ENCODE results near the gene QPCT. TPM values are rescaled to one million over a fixed set of nuclear protein-coding genes. Genes with fewer than 3 reads are reported as not detected.

The QPCT gene
- total and polyA plus RNA-seq, 2 of the 4 experiments (the other 2 are of a cell fraction) = 1.9 to 2.2 TPM

- TF ChIP-seq SMC3 (IDR thresholded peaks at IDR 0.05; ENCODE audit: low read depth, low read length) = no peak
Observed at GRCh38 chr2:37396890-37397565, 52.6 kb downstream of the QPCT start (continued).

GRCh38 chr2:37398990-37399389 is 54.6 kb downstream of the QPCT start:
- no peak overlapping the region for H3K14ac ChIP-seq (replicated peaks; ENCODE audit: low read depth, low read length)

More at GRCh38 chr2:37398990-37399389, 54.6 kb downstream of the QPCT start:
- dilution Hi-C loops (cut with HindIII; ENCODE audit: low sequenced_read_pairs, unreplicated experiment) = no loop called here
- no peak overlapping the region for H2BK20ac ChIP-seq (ENCODE audit: low read depth, low read length)
- no peak overlapping the region for H4K8ac ChIP-seq (ENCODE audit: low read depth in 2 of 2, low read length in 2 of 2)
- H4K5ac ChIP-seq (ENCODE audit: low read depth, low read length) = no peak overlapping the region
- no peak overlapping the region for H3K56ac ChIP-seq (ENCODE audit: extremely low read depth, insufficient read depth, low read length)
- WGBS, 2 experiments (ENCODE audit: extremely low coverage in 2 of 2, insufficient read length in 1 of 2) = no CpG with 5 or more reads among the region's 1 CpG
- H2BK15ac ChIP-seq (ENCODE audit: low read depth, low read length) = no peak overlapping the region
- H3K4me3 ChIP-seq (ENCODE audit: insufficient read depth, low read depth, low read length) = no peak overlapping the region
- TF ChIP-seq MAFK (IDR thresholded peaks at IDR 0.05; ENCODE audit: low read depth, low read length) (peak; percentile 32; the same call in 1 of the 2 replicates), RCOR1 (IDR thresholded peaks at IDR 0.05; ENCODE audit: insufficient replicate concordance, low read length) (no peak)
- H3K79me1 ChIP-seq (ENCODE audit: low read depth in 1 of 2, low read length in 2 of 2) = no peaks in the 10 kb centered on the region
- no peaks in the 10 kb centered on the region for H3K27me3 ChIP-seq (ENCODE audit: control insufficient read depth, insufficient read depth, low read length)
- in situ Hi-C loops (cut with MboI; ENCODE audit: low sequenced_read_pairs) = loop anchor here (5.0 to 10.0 kb wide), 2 partner anchors 478 to 866 kb away; no protein-coding TSS in a partner anchor
- no peak overlapping the region for H2AFZ ChIP-seq (replicated peaks; ENCODE audit: low read length, poor library complexity)
- H3K27ac ChIP-seq (ENCODE audit: insufficient read depth, low read length) = no peak overlapping the region
- H3K4me2 ChIP-seq (ENCODE audit: low read depth, low read length) = no peak overlapping the region
- H3K4me1 ChIP-seq (ENCODE audit: control insufficient read depth, insufficient read depth, low read length) = no peaks in the 10 kb centered on the region
- H2AK5ac ChIP-seq (ENCODE audit: low read depth, low read length) = no peak overlapping the region
- intact Hi-C loops (cut with micrococcal nuclease) = loop anchor here (5.0 kb wide), 1 partner anchor 873 kb away; no protein-coding TSS in a partner anchor
- H4K91ac ChIP-seq (ENCODE audit: insufficient read depth, low read depth, low read length) = no peak overlapping the region
- H3K9me3 ChIP-seq (ENCODE audit: control insufficient read depth, insufficient read depth, low read length) = no peaks in the 10 kb centered on the region
- no peak overlapping the region for H2BK5ac ChIP-seq (ENCODE audit: low read depth, low read length, poor library complexity, severe bottlenecking)
- no peak overlapping the region for H3K18ac ChIP-seq (ENCODE audit: low read depth, low read length)
- ChIA-PET CTCF (interaction anchor here (2.4 kb wide), 1 partner anchor 478 kb away, joined by 7 read pairs; no protein-coding TSS in a partner anchor), POLR2A (ENCODE audit: unreplicated experiment) (no interaction called here)
- no peaks in the 10 kb centered on the region for H4K20me1 ChIP-seq (ENCODE audit: insufficient read depth, low read length)
- DNase-seq = no peak
- no peaks in the 10 kb centered on the region for H3K9me1 ChIP-seq (ENCODE audit: insufficient read depth, low read length)
- no TSS peak for BruUV-seq (replicated peaks)
- no peak overlapping the region for H3K23ac ChIP-seq (ENCODE audit: low read depth, low read length)
- no peak overlapping the region for H2BK120ac ChIP-seq (ENCODE audit: low read depth, low read length)
- H2AK9ac ChIP-seq (replicated peaks; ENCODE audit: low read depth, low read length, poor library complexity) = no peak overlapping the region
- no peak for ATAC-seq (ENCODE audit: low read depth)
- H3K4ac ChIP-seq (ENCODE audit: low read depth, low read length) = no peak overlapping the region
- no peaks in the 10 kb centered on the region for H3K36me3 ChIP-seq (ENCODE audit: control insufficient read depth, insufficient read depth, low read length)
- no peak overlapping the region for H3K9ac ChIP-seq (ENCODE audit: low read depth, low read length)

Measured in IMR-90 (cell line).